ENCODE data around the gene DUSP1. TPM values are rescaled to one million over a fixed set of nuclear protein-coding genes. Genes with fewer than 3 reads are reported as not detected.
A peak's percentile ranks its signal among the peaks of the same experiment; 100 is the strongest.

The DUSP1 gene
- total RNA-seq, 6 donors from 2014 or later, result 568 to 1,492 (median 904) TPM

DNA sequence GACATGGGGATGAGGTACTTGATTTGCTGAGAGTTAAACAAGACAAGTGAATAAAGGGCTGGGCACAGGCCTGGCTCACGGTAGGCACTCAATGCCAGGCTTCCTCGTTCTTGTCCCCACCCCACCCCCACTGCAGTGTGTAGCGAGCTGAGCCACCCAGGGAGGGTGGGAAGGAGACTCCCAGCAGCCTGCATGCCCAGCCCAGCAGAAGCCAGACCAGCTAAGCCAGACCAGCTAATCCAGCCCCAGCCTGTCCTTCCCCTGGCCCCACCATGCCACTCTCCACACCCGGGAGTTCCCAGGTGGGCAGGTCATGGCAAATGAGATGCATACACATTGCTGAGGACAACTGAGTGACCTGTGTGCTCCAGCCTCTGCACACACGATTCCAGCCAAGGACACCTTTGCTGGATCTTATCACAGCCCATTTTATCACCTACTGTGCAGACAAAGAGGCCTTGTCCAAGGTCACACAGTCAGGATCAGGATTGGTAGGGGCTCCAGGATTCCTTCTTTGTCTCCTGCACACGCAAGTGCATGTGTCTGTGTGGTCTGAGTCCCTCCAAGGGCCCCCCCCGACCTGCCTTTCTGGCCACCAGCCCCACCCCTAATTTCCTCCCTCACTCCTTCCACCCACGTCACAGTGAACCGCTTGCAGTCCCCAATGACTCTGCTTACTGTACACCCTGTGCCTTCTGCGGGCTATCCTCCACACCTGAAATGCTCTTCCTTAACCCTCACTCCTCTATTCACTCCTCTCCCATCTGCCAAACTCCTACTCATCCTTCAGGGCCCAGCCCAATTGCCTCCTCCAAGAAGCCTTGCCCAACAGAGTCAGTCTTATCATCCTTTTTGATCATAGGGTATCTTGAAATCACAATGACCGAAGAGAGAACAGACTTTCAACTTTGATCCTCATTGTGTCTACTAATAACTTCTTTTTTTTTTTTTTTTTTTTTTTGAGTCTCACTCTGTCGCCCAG is 26.6 kb downstream of the DUSP1 start:
- no peak overlapping the region for H3K4me3 ChIP-seq
- WGBS, 2 donors, result 58 to 63% methylated on average over 10 to 12 of the region's 12 CpGs
- no peaks in the 10 kb centered on the region for H3K36me3 ChIP-seq
- TF ChIP-seq POLR2AphosphoS5 (IDR thresholded peaks at IDR 0.05) (peak in 1 of 2 donors; percentile 8), POLR2A (IDR thresholded peaks at IDR 0.05) (no peak), EP300 (IDR thresholded peaks at IDR 0.05) (no peak)
- TF ChIP-seq, protein P1, sequence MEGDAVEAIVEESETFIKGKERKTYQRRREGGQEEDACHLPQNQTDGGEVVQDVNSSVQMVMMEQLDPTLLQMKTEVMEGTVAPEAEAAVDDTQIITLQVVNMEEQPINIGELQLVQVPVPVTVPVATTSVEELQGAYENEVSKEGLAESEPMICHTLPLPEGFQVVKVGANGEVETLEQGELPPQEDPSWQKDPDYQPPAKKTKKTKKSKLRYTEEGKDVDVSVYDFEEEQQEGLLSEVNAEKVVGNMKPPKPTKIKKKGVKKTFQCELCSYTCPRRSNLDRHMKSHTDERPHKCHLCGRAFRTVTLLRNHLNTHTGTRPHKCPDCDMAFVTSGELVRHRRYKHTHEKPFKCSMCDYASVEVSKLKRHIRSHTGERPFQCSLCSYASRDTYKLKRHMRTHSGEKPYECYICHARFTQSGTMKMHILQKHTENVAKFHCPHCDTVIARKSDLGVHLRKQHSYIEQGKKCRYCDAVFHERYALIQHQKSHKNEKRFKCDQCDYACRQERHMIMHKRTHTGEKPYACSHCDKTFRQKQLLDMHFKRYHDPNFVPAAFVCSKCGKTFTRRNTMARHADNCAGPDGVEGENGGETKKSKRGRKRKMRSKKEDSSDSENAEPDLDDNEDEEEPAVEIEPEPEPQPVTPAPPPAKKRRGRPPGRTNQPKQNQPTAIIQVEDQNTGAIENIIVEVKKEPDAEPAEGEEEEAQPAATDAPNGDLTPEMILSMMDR (IDR thresholded peaks at IDR 0.05), result no peak
- H3K9me3 ChIP-seq, result no peaks in the 10 kb centered on the region
- peak in 1 of 2 donors; percentile 92 for DNase-seq
- peak overlapping the region; percentile 14 to 79 (median 43) for H3K27ac ChIP-seq
- H3K4me1 ChIP-seq, result peaks cover 20 to 42% (median 40%) of the 10 kb centered on the region in 4 donors
- peak; percentile 32 to 85 for ATAC-seq (ENCODE audit: low FRiP score in 2 of 2)
- H3K27me3 ChIP-seq, result no peaks in the 10 kb centered on the region

DNA sequence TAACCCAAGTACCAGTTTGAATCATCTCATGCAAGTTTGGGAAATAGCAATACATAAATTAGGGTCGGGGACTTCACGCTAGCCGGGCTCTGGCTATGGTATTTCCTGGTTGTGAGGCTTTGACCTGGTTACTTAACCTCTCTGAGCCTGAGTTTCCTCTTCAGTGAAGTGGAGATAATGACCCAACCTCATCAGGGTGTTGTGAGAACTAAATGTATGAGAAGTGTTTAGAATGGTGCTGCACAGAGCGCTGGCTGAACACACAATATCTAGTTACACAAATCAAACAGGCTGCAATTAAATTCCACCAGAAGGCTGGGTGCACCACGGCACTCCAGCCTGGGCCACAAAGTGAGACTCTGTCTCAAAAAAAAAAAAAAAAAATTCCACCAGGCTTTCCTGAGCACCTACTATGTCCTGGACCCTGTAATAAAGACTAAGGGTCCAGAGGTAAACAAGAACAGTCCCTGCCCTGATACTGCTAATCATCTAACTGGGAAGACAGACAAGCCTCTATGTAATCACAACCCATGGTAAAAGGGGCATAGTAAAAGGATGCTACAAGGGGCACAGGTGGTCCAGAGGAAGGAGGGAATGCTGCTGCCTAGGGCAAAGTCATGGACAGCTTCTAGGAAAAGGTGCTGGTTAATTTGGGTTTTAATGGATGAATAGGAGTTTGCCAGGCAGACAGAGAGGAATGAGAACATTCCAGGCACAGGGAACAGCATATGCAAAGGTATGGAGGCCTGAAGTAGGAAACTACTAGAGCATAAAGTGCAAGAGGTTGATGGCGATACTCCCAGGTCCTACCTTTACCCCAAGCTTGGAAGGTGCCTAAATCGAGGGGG is 27.7 kb downstream of the DUSP1 start:
- peaks cover 15 to 34% (median 32%) of the 10 kb centered on the region in 4 donors for H3K4me1 ChIP-seq
- H3K9me3 ChIP-seq, result no peaks in the 10 kb centered on the region
- TF ChIP-seq, protein P1 (IDR thresholded peaks at IDR 0.05), result no peak
- TF ChIP-seq EP300 (IDR thresholded peaks at IDR 0.05), result peak in 1 of 4 donors; percentile 37
- no peak overlapping the region for H3K4me3 ChIP-seq
- DNase-seq, result peak in 1 of 2 donors; percentile 41
- no peaks in the 10 kb centered on the region for H3K27me3 ChIP-seq
- 71 to 73% methylated on average over 7 of the region's 7 CpGs for WGBS, 2 donors
- H3K27ac ChIP-seq, result peak overlapping the region; percentile 20 to 79 (median 43)
- H3K36me3 ChIP-seq, result no peaks in the 10 kb centered on the region
- peak in 1 of 2 donors; percentile 66 for ATAC-seq (ENCODE audit: low FRiP score in 2 of 2)

DNA sequence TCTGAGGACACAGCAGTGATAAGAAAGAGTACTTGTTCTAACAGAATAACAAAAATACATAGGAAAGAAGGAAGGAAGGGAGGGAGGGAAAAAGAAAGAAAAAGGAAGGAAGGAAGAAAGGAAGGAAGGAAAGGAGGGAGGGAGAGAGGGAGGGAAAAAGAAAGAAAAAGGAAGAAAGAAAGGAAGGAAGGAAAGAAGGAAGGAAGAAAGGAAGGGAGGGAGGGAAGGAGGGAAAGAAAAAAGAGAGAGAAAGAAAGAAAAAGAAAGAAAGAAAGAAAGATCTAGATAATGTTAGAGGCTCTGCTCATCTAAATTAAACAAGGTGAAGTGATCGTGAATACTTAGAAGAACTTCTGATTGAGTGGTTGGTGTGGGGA is 29.8 kb downstream of the DUSP1 start:
- no peaks in the 10 kb centered on the region for H3K36me3 ChIP-seq
- peak overlapping the region; percentile 82 to 88 (median 85) for H3K27ac ChIP-seq
- no peak for DNase-seq
- WGBS, 2 donors, result 67 to 71% methylated on average over 1 of the region's 1 CpG
- no peak for TF ChIP-seq EP300 (IDR thresholded peaks at IDR 0.05)
- TF ChIP-seq POLR2A (IDR thresholded peaks at IDR 0.05), result no peak
- TF ChIP-seq, protein P1 (IDR thresholded peaks at IDR 0.05), result no peak
- no peak for TF ChIP-seq POLR2AphosphoS5 (IDR thresholded peaks at IDR 0.05)
- H3K4me3 ChIP-seq, result no peak overlapping the region
- H3K27me3 ChIP-seq, result no peaks in the 10 kb centered on the region
- H3K4me1 ChIP-seq, result peaks cover 8 to 38% (median 33%) of the 10 kb centered on the region in 4 donors
- H3K9me3 ChIP-seq, result no peaks in the 10 kb centered on the region
- ATAC-seq (ENCODE audit: low FRiP score in 2 of 2), result no peak

DNA sequence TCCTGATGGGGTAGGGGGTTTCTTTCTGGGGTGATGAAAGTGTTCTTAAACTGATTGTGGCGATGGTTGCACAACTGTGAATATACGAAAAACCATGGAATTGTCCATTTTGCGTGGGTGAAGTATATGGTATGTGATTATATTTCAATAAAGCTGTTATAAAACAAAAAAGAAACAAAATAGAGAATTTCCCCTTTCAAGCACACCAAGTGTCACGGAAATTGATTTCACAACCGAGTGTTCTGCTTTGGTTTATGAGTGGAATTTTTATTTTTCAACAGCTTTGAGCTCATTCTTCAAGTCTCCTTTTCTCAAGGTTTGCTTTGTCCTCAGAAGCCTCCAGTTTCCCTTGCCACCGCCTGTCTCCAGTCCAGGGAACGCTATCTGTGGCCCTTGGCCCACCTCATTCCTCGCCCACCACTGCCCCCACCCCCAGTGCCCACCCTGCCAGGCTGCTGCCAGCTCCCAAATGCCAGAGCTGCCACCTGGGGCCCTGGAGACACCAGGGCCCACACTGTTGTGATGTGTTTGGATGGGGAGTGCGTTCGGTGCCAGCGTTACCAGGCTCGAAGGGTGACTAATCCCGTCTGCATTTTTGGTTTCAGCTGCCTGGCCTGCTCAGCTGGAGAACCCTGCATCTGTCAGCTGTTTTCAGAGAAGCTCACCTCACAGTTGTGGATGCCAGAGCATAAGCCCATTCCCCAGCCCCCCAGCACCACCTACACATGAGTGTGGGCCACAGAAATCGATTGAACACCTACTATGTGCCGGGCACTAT is 30.4 kb downstream of the DUSP1 start:
- 59 to 68% methylated on average over 10 to 15 of the region's 15 CpGs for WGBS, 2 donors
- DNase-seq (peak; percentile 66 to 77), ATAC-seq (ENCODE audit: low FRiP score in 2 of 2) (peak; percentile 84 to 93)
- peak overlapping the region; percentile 82 to 88 (median 85) for H3K27ac ChIP-seq
- no peaks in the 10 kb centered on the region for H3K27me3 ChIP-seq
- TF ChIP-seq EP300 (IDR thresholded peaks at IDR 0.05) (peak in 1 of 4 donors; percentile 9), POLR2A (IDR thresholded peaks at IDR 0.05) (no peak), POLR2AphosphoS5 (IDR thresholded peaks at IDR 0.05) (peak; percentile 25 to 35)
- TF ChIP-seq, protein P1 (IDR thresholded peaks at IDR 0.05), result no peak
- H3K36me3 ChIP-seq, result no peaks in the 10 kb centered on the region
- no peak overlapping the region for H3K4me3 ChIP-seq
- no peaks in the 10 kb centered on the region for H3K9me3 ChIP-seq
- peaks cover 8 to 41% (median 35%) of the 10 kb centered on the region in 4 donors for H3K4me1 ChIP-seq

Data from upper lobe of left lung (tissue), 6 donors.